Measurements from ENCODE around the gene FGA. TPM values are rescaled to one million over a fixed set of nuclear protein-coding genes. Genes with fewer than 3 reads are reported as not detected.

The FGA gene
- not detected in 2 replicates for total RNA-seq (2014; rRNA removed; shearing (Covaris generic))

GRCh38 chr4:154590329-154591006, at the start of gene FGA:
Gene FGA (minus strand): TSS chr4:154590742. CDS start chr4:154590687, 55 bp downstream.

GRCh38 chr4:154612472-154613414, 22.2 kb upstream of the FGA start, which contains the start of gene FGG:
Gene FGG (minus strand): TSS chr4:154612656. CDS start chr4:154612609, 47 bp downstream.

GRCh38 chr4:154562697-154563254, 27.8 kb downstream of the FGA start, which contains the start of gene FGB:
Gene FGB (plus strand): TSS chr4:154563011. CDS start chr4:154563019, 8 bp downstream.

GRCh38 chr4:154549894-154550790, 40.4 kb downstream of the FGA start, which contains the start of gene PLRG1:
Gene PLRG1 (minus strand): TSS chr4:154550400. CDS start chr4:154550308, 92 bp downstream.

Small RNA genes within 50 kb of the gene (small RNA-seq; reads per million reads assigned to genes)
- not detected for gene RNU6-1285P

Other genes with a start within 250 kb of the FGA start
- gene DCHS2, start 98.9 kb downstream of the FGA start, total RNA-seq (2014; rRNA removed; shearing (Covaris generic)) = 0.19 and 0.75 TPM in 2 replicates
- gene PLRG1, start 40.3 kb downstream of the FGA start, total RNA-seq (2014; rRNA removed; shearing (Covaris generic)) = 62.6 and 77.8 TPM in 2 replicates
- not detected in 2 replicates for gene FGB, start 27.7 kb downstream of the FGA start, total RNA-seq (2014; rRNA removed; shearing (Covaris generic))
- not detected in 2 replicates for gene FGG, start 21.9 kb upstream of the FGA start, total RNA-seq (2014; rRNA removed; shearing (Covaris generic))
- 6.7 and 9.3 TPM in 2 replicates for gene LRAT, start 153.3 kb upstream of the FGA start, total RNA-seq (2014; rRNA removed; shearing (Covaris generic))
- gene RBM46, start 190.5 kb upstream of the FGA start, total RNA-seq (2014; rRNA removed; shearing (Covaris generic)) = 0.32 and 0.53 TPM in 2 replicates

Measured in A375 (cell line).